CD4-positive, alpha-beta T cell (primary cell): ENCODE results near the gene PLEKHA1. TPM values are rescaled to one million over a fixed set of nuclear protein-coding genes. Genes with fewer than 3 reads are reported as not detected.

Experiments used
- ATAC-seq: fragments of 200-7000 bp; cut with Tn5 transposase; one replicate; pipeline ENCODE4 v1.10.0; 2022; ENCODE audit warnings: mild to moderate bottlenecking; ENCODE audit not compliant: poor library complexity
- CTCF ChIA-PET: fragments of 350-600 bp; sonication (Branson Sonifier 250); formaldehyde crosslinking; loops from one replicate; lab custom pipeline; 2021; ENCODE audit warnings: antibody characterized with exemption, inconsistent platforms; lab: Charles Lee
- POLR2A ChIA-PET: fragments of 350-600 bp; sonication (Branson Sonifier 250); formaldehyde crosslinking; loops from one replicate; lab custom pipeline; 2021; ENCODE audit warnings: antibody characterized with exemption, inconsistent platforms; lab: Charles Lee
- DNase-seq, 14 experiments: peaks; one replicate each; pipeline ENCODE4 v3.0.0-alpha.2; 2013 to 2020; ENCODE audit warnings: mixed read lengths in 2 of 14
- H3K27ac ChIP-seq, 2 donors: one replicate each; pipeline versions ENCODE4 v1.5.1 to v1.7.0; 2013; ENCODE audit warnings: low read length in 2 of 2, low read depth in 1 of 2, mild to moderate bottlenecking in 1 of 2
- H3K27me3 ChIP-seq, 2 experiments: 1 replicate in 1 of 2; 2 replicates in 1 of 2; pipeline versions ENCODE4 v1.6.1 to v1.7.0; 2013; ENCODE audit warnings: low read length in 2 of 2, control low read depth in 1 of 2, mild to moderate bottlenecking in 1 of 2, moderate library complexity in 1 of 2; ENCODE audit not compliant: insufficient read depth in 2 of 2, control insufficient read depth in 1 of 2
- H3K36me3 ChIP-seq: one replicate; pipeline ENCODE4 v1.6.1; 2013; ENCODE audit warnings: low read length, control low read depth; ENCODE audit not compliant: insufficient read depth
- H3K4me1 ChIP-seq: one replicate; pipeline ENCODE4 v1.6.1; 2013; ENCODE audit warnings: low read length, control low read depth; ENCODE audit not compliant: insufficient read depth
- H3K4me3 ChIP-seq: one replicate; pipeline ENCODE4 v1.5.1; 2013; ENCODE audit warnings: mild to moderate bottlenecking, low read length, moderate library complexity
- H3K9me3 ChIP-seq, 2 experiments: 1 replicate in 1 of 2; 2 replicates in 1 of 2; pipeline versions ENCODE4 v1.6.1 to v1.7.0; 2013; ENCODE audit warnings: low read length in 2 of 2, mild to moderate bottlenecking in 2 of 2, control low read depth in 1 of 2, moderate library complexity in 1 of 2; ENCODE audit not compliant: control insufficient read depth in 1 of 2, insufficient read depth in 1 of 2
- H3K27ac Mint-ChIP-seq: one replicate; pipeline ENCODE4 v1.8.0; 2020; ENCODE audit warnings: mixed read lengths
- H3K27me3 Mint-ChIP-seq: one replicate; pipeline ENCODE4 v1.8.0; 2021; ENCODE audit warnings: mixed read lengths
- H3K36me3 Mint-ChIP-seq: one replicate; pipeline ENCODE4 v1.8.0; 2021; ENCODE audit warnings: low read depth, mixed read lengths
- H3K4me1 Mint-ChIP-seq: one replicate; pipeline ENCODE4 v1.8.0; 2021; ENCODE audit warnings: low read depth, mixed read lengths
- H3K4me3 Mint-ChIP-seq: one replicate; pipeline ENCODE4 v1.8.0; 2020; ENCODE audit warnings: mild to moderate bottlenecking, mixed read lengths
- H3K9me3 Mint-ChIP-seq: one replicate; pipeline ENCODE4 v1.8.0; 2020; ENCODE audit warnings: mixed read lengths
- CTCF ChIP-seq: fragments of 200-600 bp; IDR thresholded peaks from one replicate; pipeline ENCODE4 v1.8.0; 2022; ENCODE audit warnings: antibody characterized with exemption, mild to moderate bottlenecking
- intact Hi-C, 2 experiments: fragments of 100-400 bp; cut with DNase I in 1 of 2; cut with micrococcal nuclease in 1 of 2; formaldehyde crosslinking; loops; one replicate each; pipeline versions ENCODE4 v1.15.1 to v1.9.0; 2023 to 2025; cut with DNase I, micrococcal nuclease
- total RNA-seq, 174 experiments: library from RNA in 2 of 174; stranded (reverse) in 2 of 174; gene quantifications; one replicate each; pipeline ENCODE4 v1.2.3 and lab custom pipeline; 2021 to 2026

Gene PLEKHA1
- total RNA-seq, 2 experiments from 2014 or later = 24.9 to 26.8 TPM

GRCh38 chr10:122475100-122475499 is 100.6 kb downstream of the PLEKHA1 start:
- peaks cover 10% of the 10 kb centered on the region for H3K4me1 Mint-ChIP-seq
- ChIA-PET CTCF (no interaction called here), POLR2A (no interaction called here)
- intact Hi-C loops = no loop called here
- no peaks in the 10 kb centered on the region for H3K9me3 Mint-ChIP-seq
- Histone ChIP-seq H3K9me3 (no peaks in the 10 kb centered on the region), H3K4me1 (peaks cover 3% of the 10 kb centered on the region), H3K27ac (no peak overlapping the region), H3K4me3 (no peak overlapping the region), H3K27me3 (peaks cover 0 to under 1% of the 10 kb centered on the region in 2 experiments), H3K36me3 (no peaks in the 10 kb centered on the region)
- DNase-seq = no peak
- no peaks in the 10 kb centered on the region for H3K36me3 Mint-ChIP-seq
- no peak overlapping the region for H3K27ac Mint-ChIP-seq
- TF ChIP-seq CTCF = no peak
- H3K27me3 Mint-ChIP-seq = peaks cover 45% of the 10 kb centered on the region
- no peak for ATAC-seq
- H3K4me3 Mint-ChIP-seq = no peak overlapping the region

- Mint-ChIP-seq H3K36me3 (no peaks in the 10 kb centered on the region), H3K27me3 (peaks cover 41% of the 10 kb centered on the region), H3K9me3 (no peaks in the 10 kb centered on the region), H3K4me1 (peaks cover 10% of the 10 kb centered on the region), H3K4me3 (no peak overlapping the region), H3K27ac (no peak overlapping the region)
- ChIA-PET CTCF (no interaction called here), POLR2A (no interaction called here)
- no peak overlapping the region for H3K27ac ChIP-seq
- H3K4me1 ChIP-seq = peaks cover 3% of the 10 kb centered on the region
- intact Hi-C loops = no loop called here
- H3K36me3 ChIP-seq = no peaks in the 10 kb centered on the region
- H3K4me3 ChIP-seq = no peak overlapping the region
- TF ChIP-seq CTCF = no peak
- H3K9me3 ChIP-seq = no peaks in the 10 kb centered on the region
- ATAC-seq (no peak), DNase-seq (no peak)
- H3K27me3 ChIP-seq = peaks cover 0 to 5% of the 10 kb centered on the region in 2 experiments
These were observed 101.3 kb downstream of the PLEKHA1 start for GRCh38 chr10:122475591-122476332.

- POLR2A ChIA-PET = no interaction called here
- H3K9me3 ChIP-seq = no peaks in the 10 kb centered on the region
- intact Hi-C loops = no loop called here
- H3K36me3 ChIP-seq = no peaks in the 10 kb centered on the region
- no peak overlapping the region for H3K27ac ChIP-seq
- no peaks in the 10 kb centered on the region for H3K9me3 Mint-ChIP-seq
- peaks cover 36% of the 10 kb centered on the region for H3K27me3 Mint-ChIP-seq
- TF ChIP-seq CTCF = no peak
- peaks cover 0 to 5% of the 10 kb centered on the region in 2 experiments for H3K27me3 ChIP-seq
- DNase-seq = no peak
- CTCF ChIA-PET = no interaction called here
- no peak for ATAC-seq
- H3K4me1 ChIP-seq = peaks cover 3% of the 10 kb centered on the region
- no peaks in the 10 kb centered on the region for H3K36me3 Mint-ChIP-seq
- H3K4me3 ChIP-seq = no peak overlapping the region
- no peak overlapping the region for H3K4me3 Mint-ChIP-seq
- H3K27ac Mint-ChIP-seq = no peak overlapping the region
- peaks cover 10% of the 10 kb centered on the region for H3K4me1 Mint-ChIP-seq
These were observed 101.8 kb downstream of the PLEKHA1 start for GRCh38 chr10:122476333-122476695.
